Left lung (tissue), 10 donors: ENCODE measurements around the gene DISC1. TPM values are rescaled to one million over a fixed set of nuclear protein-coding genes. Genes with fewer than 3 reads are reported as not detected.

Source experiments
- ATAC-seq: fragments of 200-7000 bp; cut with Tn5 transposase; one replicate; pipeline ENCODE4 v1.9.1; 2020; ENCODE audit warnings: moderate library complexity
- DNase-seq, 4 donors: peaks; one replicate each; pipeline ENCODE4 v3.0.0-alpha.2; 2013 to 2020
- H3K27ac ChIP-seq, 2 donors: fragments of 200-600 bp; sonication (generic) in 1 of 2; one replicate each; pipeline versions ENCODE4 v1.5.0 to v1.8.0; 2020 to 2021
- H3K27me3 ChIP-seq, 2 donors: fragments of 200-600 bp; sonication (generic) in 1 of 2; one replicate each; pipeline versions ENCODE4 v1.5.0 to v1.8.0; 2020 to 2021
- H3K36me3 ChIP-seq, 2 donors: fragments of 200-600 bp; sonication (generic) in 1 of 2; one replicate each; pipeline versions ENCODE4 v1.5.0 to v1.8.0; 2020 to 2021
- H3K4me1 ChIP-seq, 2 donors: fragments of 200-600 bp; one replicate each; pipeline ENCODE4 v1.8.0; 2021
- H3K4me3 ChIP-seq, 2 donors: fragments of 200-600 bp; sonication (generic) in 1 of 2; one replicate each; pipeline versions ENCODE4 v1.5.0 to v1.8.0; 2020 to 2021; ENCODE audit warnings: mild to moderate bottlenecking in 1 of 2
- H3K9me3 ChIP-seq, 2 donors: fragments of 200-600 bp; sonication (generic) in 1 of 2; one replicate each; pipeline versions ENCODE4 v1.5.0 to v1.8.0; 2020 to 2021
- intact Hi-C, 2 donors: fragments of 100-400 bp; cut with DNase I; formaldehyde crosslinking; loops; one replicate each; pipeline versions ENCODE4 v1.11.2 to v1.14.2; 2022
- polyA plus RNA-seq, 6 donors: library from polyadenylated mRNA; unstranded; fragments of 120-200 nt; gene quantifications; one replicate each; pipeline ENCODE4 v1.2.1, GENCODE V29; 2013; ENCODE audit not compliant: insufficient read length in 6 of 6
- total RNA-seq, 2 donors: library from RNA; stranded (reverse); fragmentation: NEBNext Ultra II Directional; extraction: Animal tissue kit (Norgen Biotek cat#: 25700); gene quantifications; one replicate each; pipeline ENCODE4 v1.2.1, GENCODE V29; 2021
- TF ChIP-seq, protein P1 (sequence below), 2 donors: fragments of 200-600 bp; sonication (generic) in 1 of 2; IDR thresholded peaks; one replicate each; pipeline versions ENCODE4 v1.5.0 to v1.8.0; 2021; ENCODE audit warnings: antibody characterized with exemption in 2 of 2
- donor health status: DM: no; HTN: yes; CAD: no.
- donor health status: DM: no; HTN: no; CAD: no.

DISC1 gene
- total and polyA plus RNA-seq, 8 donors = 3.9 to 11.7 (median 10.5) TPM

DNA sequence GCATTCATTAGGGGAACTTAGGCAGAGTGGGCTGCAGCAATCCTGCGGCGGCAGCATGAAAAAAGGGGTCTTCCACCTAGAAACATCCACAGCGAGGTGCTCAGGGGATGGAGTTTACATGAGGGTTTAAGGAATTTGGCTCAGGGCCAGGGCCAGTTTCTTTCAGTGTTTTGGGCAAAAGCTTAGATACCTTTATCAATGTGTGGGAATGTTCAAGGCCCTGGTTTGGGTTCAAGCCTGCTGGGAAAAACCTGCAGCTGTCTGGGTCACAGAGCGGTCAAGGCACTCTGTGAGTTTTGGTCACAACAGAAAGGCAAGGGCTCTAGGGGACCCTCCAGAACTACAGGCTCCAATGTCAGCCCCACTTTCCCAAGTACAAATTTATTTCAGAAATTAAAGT, 230.3 kb downstream of the DISC1 start:
- no peak for DNase-seq
- no peak for ATAC-seq
- TF ChIP-seq, protein P1, sequence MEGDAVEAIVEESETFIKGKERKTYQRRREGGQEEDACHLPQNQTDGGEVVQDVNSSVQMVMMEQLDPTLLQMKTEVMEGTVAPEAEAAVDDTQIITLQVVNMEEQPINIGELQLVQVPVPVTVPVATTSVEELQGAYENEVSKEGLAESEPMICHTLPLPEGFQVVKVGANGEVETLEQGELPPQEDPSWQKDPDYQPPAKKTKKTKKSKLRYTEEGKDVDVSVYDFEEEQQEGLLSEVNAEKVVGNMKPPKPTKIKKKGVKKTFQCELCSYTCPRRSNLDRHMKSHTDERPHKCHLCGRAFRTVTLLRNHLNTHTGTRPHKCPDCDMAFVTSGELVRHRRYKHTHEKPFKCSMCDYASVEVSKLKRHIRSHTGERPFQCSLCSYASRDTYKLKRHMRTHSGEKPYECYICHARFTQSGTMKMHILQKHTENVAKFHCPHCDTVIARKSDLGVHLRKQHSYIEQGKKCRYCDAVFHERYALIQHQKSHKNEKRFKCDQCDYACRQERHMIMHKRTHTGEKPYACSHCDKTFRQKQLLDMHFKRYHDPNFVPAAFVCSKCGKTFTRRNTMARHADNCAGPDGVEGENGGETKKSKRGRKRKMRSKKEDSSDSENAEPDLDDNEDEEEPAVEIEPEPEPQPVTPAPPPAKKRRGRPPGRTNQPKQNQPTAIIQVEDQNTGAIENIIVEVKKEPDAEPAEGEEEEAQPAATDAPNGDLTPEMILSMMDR (IDR thresholded peaks at IDR 0.05) = no peak
- H3K27me3 ChIP-seq = no peaks in the 10 kb centered on the region
- no peak overlapping the region for H3K4me3 ChIP-seq
- H3K36me3 ChIP-seq = no peaks in the 10 kb centered on the region
- intact Hi-C loops = no loop called here
- no peaks in the 10 kb centered on the region for H3K4me1 ChIP-seq
- no peak overlapping the region for H3K27ac ChIP-seq
- no peaks in the 10 kb centered on the region for H3K9me3 ChIP-seq

DNA sequence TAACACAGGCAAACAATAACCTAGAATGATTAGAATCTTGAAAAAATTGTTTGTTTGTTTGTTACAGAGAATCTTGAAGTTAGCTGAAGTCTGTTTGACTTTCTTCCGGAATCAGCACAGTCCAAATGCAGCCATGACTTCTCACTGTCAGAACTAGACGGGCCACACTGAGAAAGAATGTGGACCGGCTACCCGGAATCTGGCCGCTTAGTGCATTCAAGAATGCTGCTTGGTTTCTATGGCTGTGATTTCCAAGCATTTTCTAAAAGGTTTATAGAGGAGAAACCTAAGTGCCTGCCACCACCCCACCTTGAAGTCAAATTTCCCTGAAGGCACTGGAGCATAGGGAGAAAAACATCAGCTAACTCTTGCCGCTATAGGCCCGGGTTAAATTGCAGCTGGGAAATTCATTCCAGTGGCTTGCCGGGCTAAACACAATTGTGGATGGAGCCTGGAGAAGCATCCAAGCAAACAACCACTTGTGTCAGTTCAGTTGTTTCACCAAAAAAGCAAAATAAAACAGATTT, 231.1 kb downstream of the DISC1 start:
- TF ChIP-seq, protein P1 (IDR thresholded peaks at IDR 0.05) = no peak
- Histone ChIP-seq H3K4me3 (no peak overlapping the region), H3K36me3 (no peaks in the 10 kb centered on the region), H3K9me3 (no peaks in the 10 kb centered on the region), H3K4me1 (no peaks in the 10 kb centered on the region), H3K27ac (no peak overlapping the region), H3K27me3 (no peaks in the 10 kb centered on the region)
- DNase-seq (no peak), ATAC-seq (no peak)
- intact Hi-C loops = no loop called here

DNA sequence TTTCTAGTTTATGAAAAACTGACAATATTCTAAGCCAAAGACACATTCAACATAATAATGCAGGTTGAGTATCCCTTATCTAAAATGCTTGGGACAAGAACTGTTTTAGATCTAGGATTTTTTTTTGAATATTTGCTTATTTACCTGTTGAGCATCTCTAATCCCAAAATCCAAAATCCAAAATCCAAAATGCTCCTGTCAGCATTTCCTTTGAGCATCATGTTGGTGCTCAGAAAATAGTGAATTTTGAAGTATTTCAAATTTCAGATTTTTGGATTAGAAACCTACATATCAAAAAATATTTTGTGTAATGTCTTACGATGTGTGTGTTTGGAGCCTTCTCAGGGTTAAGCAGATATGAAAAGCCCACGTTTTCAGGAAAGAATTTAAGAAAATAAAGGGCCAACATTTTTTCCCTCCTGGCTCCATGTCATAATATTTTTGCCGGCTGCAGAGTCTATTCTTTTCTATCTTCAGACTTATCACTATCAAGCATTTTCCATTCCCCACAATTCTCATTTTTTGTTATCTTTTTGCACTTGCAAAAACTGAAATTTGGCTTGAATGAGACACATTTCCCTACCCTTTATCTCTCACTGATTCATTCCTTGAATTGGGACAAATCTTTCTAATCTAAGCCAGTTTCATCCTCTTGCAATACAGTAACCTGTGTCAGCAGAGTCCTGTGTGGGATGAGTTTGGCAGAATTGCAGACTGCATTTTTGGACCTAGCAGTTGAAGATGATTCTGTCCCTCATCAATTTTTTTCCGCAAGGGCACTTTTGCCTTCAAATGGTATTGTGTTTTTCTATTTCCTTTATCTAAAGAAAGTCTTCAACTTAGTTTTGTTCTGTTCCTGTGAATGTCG, 233.9 kb downstream of the DISC1 start:
- Histone ChIP-seq H3K27ac (no peak overlapping the region), H3K4me1 (no peaks in the 10 kb centered on the region), H3K27me3 (no peaks in the 10 kb centered on the region), H3K36me3 (no peaks in the 10 kb centered on the region), H3K4me3 (no peak overlapping the region), H3K9me3 (no peaks in the 10 kb centered on the region)
- DNase-seq (no peak), ATAC-seq (no peak)
- TF ChIP-seq, protein P1 (IDR thresholded peaks at IDR 0.05) = no peak
- intact Hi-C loops = no loop called here

DNA sequence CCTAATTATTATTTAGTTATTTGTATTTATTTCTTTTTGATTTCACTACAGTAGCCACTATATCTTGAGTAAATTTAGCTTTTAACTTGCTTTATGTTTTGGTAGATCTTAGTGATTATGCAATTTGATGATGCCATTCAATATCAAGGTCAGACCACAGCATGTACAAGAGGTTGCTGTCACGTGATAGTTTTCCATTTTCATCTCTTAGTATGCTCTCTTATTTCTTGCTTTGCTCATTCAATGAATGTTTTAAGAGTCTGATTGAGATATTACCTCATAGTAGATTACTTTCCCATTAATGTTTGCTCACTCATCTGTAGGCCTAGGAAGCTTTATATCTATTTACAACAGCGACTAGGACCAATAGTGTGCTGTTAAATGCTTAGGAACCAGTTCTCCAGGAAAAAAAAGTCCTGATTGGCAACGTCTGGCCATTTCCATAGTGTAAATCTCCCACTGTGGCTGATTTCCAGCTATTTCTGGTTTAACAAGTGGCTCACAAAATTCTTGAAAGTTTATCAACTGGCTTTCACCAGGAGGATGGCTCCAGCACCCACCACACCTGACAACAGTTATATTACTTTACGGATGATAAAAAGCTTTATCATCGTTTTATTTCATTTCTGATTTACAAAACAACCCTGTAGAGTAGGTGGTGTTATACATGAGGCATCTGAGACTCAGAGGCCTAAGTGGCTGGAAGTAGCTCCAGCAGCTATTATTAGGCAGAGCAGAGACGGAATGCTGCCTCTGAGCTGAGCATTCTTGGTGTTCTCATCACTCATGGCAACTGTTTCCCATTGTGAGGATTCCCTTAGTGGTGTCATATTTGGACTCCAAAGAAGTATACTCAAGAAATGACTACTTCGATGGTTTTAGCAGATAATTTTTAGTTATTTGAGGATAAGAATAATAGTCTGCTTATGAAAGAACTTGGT, 235.2 kb downstream of the DISC1 start:
- Histone ChIP-seq H3K4me3 (no peak overlapping the region), H3K27ac (no peak overlapping the region), H3K9me3 (no peaks in the 10 kb centered on the region), H3K4me1 (peaks cover 4 to 9% of the 10 kb centered on the region in 2 donors), H3K36me3 (no peaks in the 10 kb centered on the region), H3K27me3 (no peaks in the 10 kb centered on the region)
- peak; percentile 44 for ATAC-seq
- intact Hi-C loops = no loop called here
- DNase-seq = no peak
- TF ChIP-seq, protein P1 (IDR thresholded peaks at IDR 0.05) = no peak
